Measurements from ENCODE around the gene BCKDK.

BCKDK gene

GRCh38 chr16:31078597-31079341 lies 29.4 kb upstream of the BCKDK start:
- no peak for DNase-seq (ENCODE audit: low read depth, low spot score)
- H3K4me3 ChIP-seq (ENCODE audit: low read length) = no peak overlapping the region

- no peak for DNase-seq (ENCODE audit: low read depth, low spot score)
- H3K4me3 ChIP-seq (ENCODE audit: low read length) = no peak overlapping the region
These were observed 28.7 kb upstream of the BCKDK start for GRCh38 chr16:31079342-31079944.

GRCh38 chr16:31080035-31080629 lies 28.1 kb upstream of the BCKDK start:
- DNase-seq (ENCODE audit: low read depth, low spot score) = no peak
- H3K4me3 ChIP-seq (ENCODE audit: low read length) = no peak overlapping the region

DNA sequence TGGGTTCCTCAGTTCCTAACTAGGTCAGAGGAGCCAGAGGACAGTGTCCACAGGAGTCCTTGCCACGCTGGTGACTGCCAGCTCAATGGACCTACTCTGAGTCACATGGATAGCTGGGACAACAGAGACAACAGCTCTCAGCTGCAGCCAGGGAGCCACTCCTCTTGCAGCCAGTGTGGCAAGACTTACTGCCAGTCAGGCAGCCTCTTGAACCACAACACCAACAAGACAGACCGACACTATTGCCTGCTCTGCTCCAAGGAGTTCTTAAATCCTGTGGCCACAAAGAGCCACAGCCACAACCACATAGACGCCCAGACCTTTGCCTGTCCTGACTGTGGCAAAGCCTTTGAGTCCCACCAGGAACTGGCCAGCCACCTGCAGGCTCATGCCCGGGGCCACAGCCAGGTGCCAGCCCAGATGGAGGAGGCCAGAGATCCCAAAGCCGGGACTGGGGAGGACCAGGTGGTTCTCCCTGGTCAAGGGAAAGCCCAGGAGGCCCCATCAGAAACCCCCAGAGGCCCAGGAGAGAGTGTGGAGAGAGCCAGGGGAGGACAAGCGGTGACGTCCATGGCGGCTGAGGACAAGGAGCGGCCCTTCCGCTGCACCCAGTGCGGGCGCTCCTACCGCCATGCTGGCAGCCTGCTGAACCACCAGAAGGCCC lies 27.3 kb upstream of the BCKDK start:
- no peak overlapping the region for H3K4me3 ChIP-seq (ENCODE audit: low read length)
- no peak for DNase-seq (ENCODE audit: low read depth, low spot score)

DNA sequence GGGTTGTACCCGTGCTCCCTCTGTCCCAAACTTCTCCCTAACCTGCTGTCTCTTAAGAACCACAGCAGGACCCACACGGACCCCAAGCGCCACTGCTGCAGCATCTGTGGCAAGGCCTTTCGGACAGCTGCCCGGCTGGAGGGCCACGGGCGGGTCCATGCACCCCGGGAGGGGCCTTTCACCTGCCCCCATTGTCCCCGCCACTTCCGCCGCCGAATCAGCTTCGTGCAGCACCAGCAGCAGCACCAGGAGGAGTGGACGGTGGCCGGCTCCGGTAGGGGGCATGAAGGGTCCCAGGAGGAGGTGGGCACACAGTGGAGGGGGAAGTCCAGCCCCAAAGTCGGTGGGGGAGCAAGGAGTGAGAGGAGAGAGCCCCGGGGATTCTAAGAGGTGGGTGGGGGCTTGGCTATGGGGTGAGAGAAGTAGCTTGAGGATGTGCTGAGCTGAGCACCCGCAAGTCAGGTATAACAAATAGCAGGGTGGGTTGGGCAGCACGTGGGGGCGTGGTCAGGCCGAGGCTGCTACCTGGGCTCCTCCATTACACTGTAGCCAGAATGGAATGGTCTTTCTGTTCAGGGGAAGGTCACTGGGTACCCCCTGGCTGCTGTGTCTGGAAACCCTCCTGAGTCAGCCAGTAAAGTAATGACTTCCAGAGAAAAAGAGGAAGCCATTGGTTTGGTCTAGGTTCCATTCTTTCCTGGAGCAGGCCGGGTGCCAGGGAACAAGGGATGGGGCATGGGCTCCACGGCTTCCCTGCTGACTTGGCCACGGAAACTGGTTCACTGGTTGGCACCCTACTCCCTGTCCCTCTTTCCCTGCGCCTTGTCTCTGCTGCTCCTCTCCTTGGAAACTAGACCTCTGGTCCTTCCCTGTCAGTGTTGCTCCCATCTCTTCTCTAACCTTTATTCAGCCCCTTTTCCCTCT lies 26.5 kb upstream of the BCKDK start:
- no peak overlapping the region for H3K4me3 ChIP-seq (ENCODE audit: low read length)
- no peak for DNase-seq (ENCODE audit: low read depth, low spot score)

- DNase-seq (ENCODE audit: low read depth, low spot score) = no peak
- H3K4me3 ChIP-seq (ENCODE audit: low read length) = no peak overlapping the region
These were observed 25.7 kb upstream of the BCKDK start for GRCh38 chr16:31082368-31083045.

- H3K4me3 ChIP-seq (ENCODE audit: low read length) = no peak overlapping the region
- DNase-seq (ENCODE audit: low read depth, low spot score) = no peak
These were observed 25.1 kb upstream of the BCKDK start for GRCh38 chr16:31083081-31083480.

DNA sequence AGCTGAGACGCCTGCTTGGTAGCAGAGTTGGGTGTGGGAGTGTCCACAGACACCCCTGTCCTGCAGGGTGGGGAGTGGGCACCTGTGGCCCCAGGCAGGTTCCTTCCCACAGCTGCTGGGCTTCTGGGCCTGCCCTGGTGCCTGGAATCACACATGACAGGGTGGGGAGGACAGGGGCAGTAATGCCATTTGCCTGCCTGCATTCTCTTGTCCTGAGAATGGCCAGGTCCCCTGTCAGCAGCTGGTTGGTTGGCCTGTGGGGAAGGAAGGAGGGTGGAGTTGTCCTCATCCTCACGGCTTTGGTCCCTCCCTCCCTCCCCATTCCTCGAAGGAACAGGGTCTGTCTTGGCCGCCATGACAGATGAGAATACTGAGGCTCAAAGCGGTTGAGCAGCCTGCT lies 24.6 kb upstream of the BCKDK start:
- H3K4me3 ChIP-seq (ENCODE audit: low read length) = no peak overlapping the region
- no peak for DNase-seq (ENCODE audit: low read depth, low spot score)

- no peak overlapping the region for H3K4me3 ChIP-seq (ENCODE audit: low read length)
- DNase-seq (ENCODE audit: low read depth, low spot score) = no peak
These were observed 24.2 kb upstream of the BCKDK start for GRCh38 chr16:31083981-31084380.

DNA sequence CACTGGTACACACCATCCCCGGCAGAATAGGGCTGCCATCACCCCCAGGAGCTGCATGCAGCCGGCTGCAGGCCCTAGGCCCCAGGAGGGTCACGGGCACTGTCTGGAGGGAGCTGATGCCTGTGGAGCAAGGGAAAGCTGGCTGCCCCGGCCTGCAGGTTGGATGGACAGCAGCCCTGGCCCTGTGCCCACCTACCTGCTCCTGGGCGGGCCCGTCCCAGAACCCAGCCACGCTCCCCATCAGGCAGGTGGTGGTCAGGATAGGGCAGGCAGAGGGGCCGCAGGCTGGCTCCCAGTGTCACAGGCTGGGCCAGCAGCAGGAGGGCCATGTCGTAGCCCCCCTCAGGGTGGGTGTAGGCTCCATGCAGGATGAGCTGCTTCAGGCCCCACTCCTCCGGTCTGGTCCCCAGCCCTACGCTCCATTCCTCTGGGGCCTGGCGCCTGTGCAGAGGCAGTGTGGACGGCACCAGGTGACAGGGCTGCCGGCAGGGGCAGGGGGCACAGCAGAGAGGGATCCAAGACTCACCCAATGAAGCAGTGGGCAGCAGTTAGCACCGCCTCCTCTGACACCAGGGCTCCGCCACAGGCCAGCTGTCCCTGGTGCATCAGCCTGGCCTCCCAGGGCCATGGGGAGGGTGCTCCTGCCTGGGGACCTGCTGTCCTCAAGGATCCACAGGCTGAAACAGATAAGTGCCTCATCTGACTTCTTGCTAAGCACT lies 23.4 kb upstream of the BCKDK start:
- no peak overlapping the region for H3K4me3 ChIP-seq (ENCODE audit: low read length)
- no peak for DNase-seq (ENCODE audit: low read depth, low spot score)

DNA sequence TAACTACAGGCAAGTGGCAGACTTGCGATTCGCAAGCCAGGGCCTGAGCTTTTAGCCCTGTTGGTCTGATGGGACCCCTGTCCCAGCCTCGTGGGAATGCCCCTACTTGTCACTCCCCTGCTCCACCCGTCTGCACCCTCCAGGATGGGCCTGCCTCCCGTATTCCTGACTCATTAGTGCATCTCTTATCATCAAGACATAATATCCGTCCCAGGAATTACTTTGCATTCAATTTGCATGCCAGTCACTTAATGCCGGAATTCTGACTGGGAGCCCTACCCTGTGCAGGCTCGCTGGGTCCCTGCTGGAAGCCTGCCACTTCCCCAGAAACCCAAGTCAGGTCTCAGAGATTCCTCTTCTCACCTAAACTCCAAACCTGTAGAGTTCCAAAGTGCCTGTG lies 22.8 kb upstream of the BCKDK start:
- DNase-seq (ENCODE audit: low read depth, low spot score) = no peak
- H3K4me3 ChIP-seq (ENCODE audit: low read length) = no peak overlapping the region

DNA sequence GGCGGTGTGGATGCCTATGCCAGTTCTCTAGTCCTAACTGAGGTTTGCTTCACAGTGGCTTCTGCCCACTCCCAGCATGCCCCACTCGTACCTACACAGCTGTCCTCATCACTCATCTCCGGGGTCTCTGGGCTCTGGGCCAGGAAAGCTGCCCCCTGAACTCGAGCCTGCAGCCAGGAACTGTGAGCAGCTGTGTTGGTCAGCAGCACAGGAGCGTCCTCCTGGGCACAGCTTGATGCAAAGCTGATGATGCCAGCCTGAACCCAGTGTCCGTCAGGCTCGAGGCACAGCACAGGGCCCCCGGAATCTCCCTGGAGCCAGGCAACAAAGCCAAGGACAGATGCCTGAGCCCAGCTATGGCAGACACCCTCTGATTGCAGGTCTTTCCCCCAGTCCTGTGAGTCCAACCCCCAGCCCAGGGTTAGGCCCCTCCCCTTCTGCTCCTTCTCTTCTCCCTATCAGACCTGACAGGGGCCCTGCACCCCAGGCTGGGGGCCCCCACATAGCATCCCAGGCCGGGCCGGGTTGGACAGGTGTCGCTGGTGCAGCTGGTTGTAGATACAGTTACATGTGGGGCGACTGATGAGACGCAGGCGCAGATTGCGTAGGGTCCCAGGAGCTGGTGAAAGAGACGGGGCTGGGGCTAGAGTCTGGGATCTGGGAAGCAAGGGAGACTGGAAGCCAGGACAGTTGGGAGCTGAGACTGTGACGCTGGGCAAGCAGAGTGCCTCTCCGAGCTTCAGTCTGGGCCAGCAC lies 22.1 kb upstream of the BCKDK start:
- no peak for DNase-seq (ENCODE audit: low read depth, low spot score)
- H3K4me3 ChIP-seq (ENCODE audit: low read length) = no peak overlapping the region

- H3K4me3 ChIP-seq (ENCODE audit: low read length) = no peak overlapping the region
- no peak for DNase-seq (ENCODE audit: low read depth, low spot score)
These were observed 21.6 kb upstream of the BCKDK start for GRCh38 chr16:31086629-31086906.

DNA sequence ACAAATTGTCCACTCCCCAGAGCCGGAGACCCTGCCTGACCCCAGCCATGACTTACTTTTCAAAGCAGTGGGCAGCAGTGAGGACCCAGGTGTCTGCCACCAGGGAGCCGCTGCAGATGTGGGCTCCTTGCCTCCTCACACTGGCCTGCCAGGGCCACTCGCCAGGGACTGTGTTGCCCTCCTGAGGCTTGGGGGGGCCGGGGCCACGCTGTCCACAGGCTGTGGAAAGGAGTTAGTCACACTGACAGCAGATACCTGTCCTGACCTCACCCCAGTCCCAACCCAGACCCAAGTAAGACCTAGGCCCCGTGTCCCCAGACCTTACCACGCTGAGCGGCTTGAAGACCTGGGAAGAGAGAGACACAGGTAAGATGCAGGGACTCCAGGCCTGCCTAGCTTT lies 20.7 kb upstream of the BCKDK start:
- H3K4me3 ChIP-seq (ENCODE audit: low read length) = no peak overlapping the region
- DNase-seq (ENCODE audit: low read depth, low spot score) = no peak

DNA sequence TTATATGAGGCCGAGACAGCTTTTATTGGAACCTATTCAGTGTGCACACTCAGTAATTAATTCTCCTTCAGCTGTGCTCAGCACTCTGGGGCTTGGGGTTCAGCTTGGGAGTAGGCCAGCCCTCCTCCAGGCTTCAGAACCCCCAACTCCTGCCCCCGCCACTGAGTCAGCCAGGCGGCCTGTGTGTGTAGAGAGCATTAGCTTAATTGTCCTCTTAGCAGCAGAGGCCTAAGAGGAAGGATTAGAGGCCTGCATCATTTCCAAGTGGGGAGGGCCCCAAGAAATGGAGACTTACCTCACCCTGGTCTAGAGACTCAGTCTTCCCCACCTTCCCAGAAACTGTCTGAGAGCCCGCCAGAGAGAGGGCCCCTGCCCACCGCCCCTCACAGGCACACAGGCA lies 20.2 kb upstream of the BCKDK start:
- DNase-seq (ENCODE audit: low read depth, low spot score) = no peak
- no peak overlapping the region for H3K4me3 ChIP-seq (ENCODE audit: low read length)

GRCh38 chr16:31088459-31089183 lies 19.6 kb upstream of the BCKDK start, which contains the start of gene PRSS53:
Gene PRSS53 (minus strand): TSS chr16:31088943. CDS start chr16:31088809, 134 bp downstream.
- no peak for DNase-seq (ENCODE audit: low read depth, low spot score)

DNA sequence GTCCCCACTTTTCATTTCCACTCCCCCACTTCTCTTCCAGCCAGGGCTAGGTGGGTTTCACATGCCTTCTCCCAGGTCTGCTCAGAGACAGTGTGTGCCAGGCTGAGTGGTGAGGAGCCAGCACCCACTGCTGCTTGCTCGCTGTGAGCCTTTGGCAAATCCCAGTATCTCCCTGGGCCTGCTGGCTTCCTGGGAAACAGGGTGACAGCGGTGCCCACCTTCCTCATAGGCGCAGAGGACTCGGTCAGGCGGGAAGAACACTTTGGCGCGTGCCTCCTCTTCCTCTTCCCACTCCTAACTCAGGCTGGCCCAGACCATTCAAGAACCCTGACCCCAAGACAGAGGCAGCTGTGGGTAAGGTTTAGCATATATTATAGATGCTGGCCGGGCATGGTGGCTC lies 19.0 kb upstream of the BCKDK start:
- no peak overlapping the region for H3K4me3 ChIP-seq (ENCODE audit: low read length)
- DNase-seq (ENCODE audit: low read depth, low spot score) = no peak

More at GRCh38 chr16:31088459-31089183, 19.6 kb upstream of the BCKDK start, which contains the start of gene PRSS53:
- no peak within 1 kb of the TSS for H3K4me3 ChIP-seq (ENCODE audit: low read length)
